Brain pericyte (primary cell): Measurements from ENCODE around the gene COG1.

Experiments
- DNase-seq: peaks from one replicate; pipeline ENCODE4 v3.0.0-alpha.2; 2012; ENCODE audit warnings: low read depth, low spot score

Gene COG1

GRCh38 chr17:73199751-73200317 lies 7.0 kb downstream of the COG1 start:
- no peak for DNase-seq

GRCh38 chr17:73200476-73200875 lies 7.6 kb downstream of the COG1 start:
- DNase-seq = no peak

- DNase-seq = no peak
Measured at GRCh38 chr17:73201215-73202069, 8.6 kb downstream of the COG1 start.

- no peak for DNase-seq
Measured at GRCh38 chr17:73203135-73203787, 10.4 kb downstream of the COG1 start.

- DNase-seq = no peak
Measured at GRCh38 chr17:73203788-73204479, 11.1 kb downstream of the COG1 start.

- DNase-seq = no peak
Measured at GRCh38 chr17:73205459-73205961, 12.7 kb downstream of the COG1 start.

GRCh38 chr17:73208139-73208827 lies 15.4 kb downstream of the COG1 start:
- no peak for DNase-seq

- DNase-seq = no peak
Measured at GRCh38 chr17:73209436-73209835, 16.6 kb downstream of the COG1 start.

- DNase-seq = no peak
Measured at GRCh38 chr17:73210002-73210678, 17.3 kb downstream of the COG1 start.

GRCh38 chr17:73211745-73212144 lies 18.9 kb downstream of the COG1 start:
- DNase-seq = no peak

- DNase-seq = no peak
Measured at GRCh38 chr17:73214008-73214407, 21.2 kb downstream of the COG1 start.

GRCh38 chr17:73214851-73215250 lies 22.0 kb downstream of the COG1 start:
- DNase-seq = no peak

GRCh38 chr17:73215447-73215846 lies 22.6 kb downstream of the COG1 start:
- DNase-seq = no peak

GRCh38 chr17:73223626-73224230 lies 30.9 kb downstream of the COG1 start:
- DNase-seq = no peak

GRCh38 chr17:73224237-73224636 lies 31.4 kb downstream of the COG1 start:
- no peak for DNase-seq

- DNase-seq = no peak
Measured at GRCh38 chr17:73224663-73225305, 31.9 kb downstream of the COG1 start.

GRCh38 chr17:73226556-73227172 lies 33.8 kb downstream of the COG1 start:
- no peak for DNase-seq

GRCh38 chr17:73227379-73227778 lies 34.5 kb downstream of the COG1 start:
- DNase-seq = no peak

- DNase-seq = no peak
Measured at GRCh38 chr17:73227944-73228343, 35.1 kb downstream of the COG1 start.
